Measurements from ENCODE around the gene RHBDD3. TPM values are rescaled to one million over a fixed set of nuclear protein-coding genes. Genes with fewer than 3 reads are reported as not detected.

Gene RHBDD3
- total and polyA plus RNA-seq, 2 donors (not counting 1 experiment from before 2014, with no cell fraction given): 11.9 to 12.5 TPM

DNA sequence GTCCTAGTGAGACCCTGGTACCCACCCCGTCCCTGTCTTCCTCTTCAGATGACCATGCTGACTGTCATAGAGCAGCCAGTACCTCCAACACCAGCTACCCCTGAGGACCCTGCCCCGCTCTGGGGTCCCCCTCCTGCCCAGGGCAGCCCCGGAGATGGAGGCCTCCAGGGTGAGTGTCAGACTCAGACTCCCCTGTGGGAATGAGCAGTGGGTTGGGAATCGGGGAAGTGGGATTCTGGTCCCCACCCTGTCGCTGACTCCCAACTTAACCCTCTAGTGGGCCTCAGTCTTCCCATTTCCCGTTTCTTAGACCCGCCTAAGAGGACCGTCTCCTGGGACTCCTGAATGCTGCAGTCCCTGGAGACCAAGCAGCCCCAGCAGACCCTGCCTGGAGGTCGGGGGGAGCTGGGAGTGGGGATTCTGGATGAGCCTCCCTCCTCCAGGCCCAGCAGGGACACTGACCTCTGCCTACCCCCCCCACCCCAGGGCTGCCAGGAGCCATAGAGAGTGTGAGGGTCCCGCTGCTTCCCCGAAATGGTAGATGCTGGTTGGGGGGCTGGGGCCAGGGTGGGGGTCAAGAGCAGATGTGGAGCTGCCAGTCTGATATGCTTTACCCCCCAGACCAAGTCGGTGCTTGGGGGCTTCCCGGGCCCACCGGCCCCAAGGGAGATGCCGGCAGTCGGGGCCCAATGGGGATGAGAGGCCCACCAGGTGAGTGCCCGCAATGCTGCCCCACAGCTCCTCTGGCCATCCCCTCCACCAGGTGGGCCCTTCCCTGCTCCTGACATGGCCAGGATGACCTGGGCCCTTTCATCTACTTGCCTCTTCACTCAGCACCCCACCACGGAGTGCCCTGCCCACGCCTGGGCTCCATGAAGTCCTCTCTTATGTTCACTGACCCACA, 36.6 kb downstream of the RHBDD3 start:
- Histone ChIP-seq H3K4me3 (ENCODE audit: control extremely low read depth in 1 of 5, extremely low read depth in 1 of 5, insufficient read depth in 1 of 5, low read depth in 2 of 5, low read length in 4 of 5) (no peak overlapping the region), H3K27ac (ENCODE audit: low read length in 2 of 2) (no peak overlapping the region), H2AFZ (ENCODE audit: insufficient read depth, low read depth, low read length, poor library complexity, severe bottlenecking) (no peak overlapping the region), H3K9me3 (ENCODE audit: control extremely low read depth in 1 of 3, control insufficient read depth in 2 of 3, insufficient read depth in 1 of 3, low read length in 2 of 3) (peaks cover 0 to 12% (median 0%) of the 10 kb centered on the region in 3 donors), H4K20me1 (ENCODE audit: control insufficient read depth, insufficient read depth, low read length, poor library complexity, severe bottlenecking) (no peaks in the 10 kb centered on the region), H3K79me2 (ENCODE audit: control insufficient read depth, insufficient read depth, low read length) (no peaks in the 10 kb centered on the region), H3K27me3 (replicated peaks in 1 of 4; ENCODE audit: control extremely low read depth in 1 of 4, control insufficient read depth in 3 of 4, insufficient read depth in 4 of 4, low read length in 3 of 4) (peaks cover 0 to 11% (median 0%) of the 10 kb centered on the region in 4 experiments), H3K9ac (ENCODE audit: low read length) (no peak overlapping the region), H3K4me1 (ENCODE audit: control insufficient read depth in 2 of 2, insufficient read depth in 2 of 2, low read length in 2 of 2) (no peaks in the 10 kb centered on the region), H3K36me3 (replicated peaks in 1 of 2; ENCODE audit: control extremely low read depth in 1 of 2, control insufficient read depth in 1 of 2, extremely low read depth in 1 of 2, insufficient read depth in 2 of 2, low read length in 1 of 2) (no peaks in the 10 kb centered on the region), H3K4me2 (replicated peaks; ENCODE audit: low read depth, low read length, poor library complexity, severe bottlenecking) (no peak overlapping the region)
- Mint-ChIP-seq H3K27ac (no peak overlapping the region), H3K9me3 (ENCODE audit: insufficient read depth) (no peaks in the 10 kb centered on the region), H3K27me3 (peaks cover 15% of the 10 kb centered on the region), H3K4me3 (no peak overlapping the region), H3K4me1 (no peaks in the 10 kb centered on the region)
- TF ChIP-seq EZH2 (IDR thresholded peaks at IDR 0.05; ENCODE audit: borderline replicate concordance, insufficient read depth, low read depth, low read length, poor library complexity, severe bottlenecking): no peak
- TF ChIP-seq, protein P1, sequence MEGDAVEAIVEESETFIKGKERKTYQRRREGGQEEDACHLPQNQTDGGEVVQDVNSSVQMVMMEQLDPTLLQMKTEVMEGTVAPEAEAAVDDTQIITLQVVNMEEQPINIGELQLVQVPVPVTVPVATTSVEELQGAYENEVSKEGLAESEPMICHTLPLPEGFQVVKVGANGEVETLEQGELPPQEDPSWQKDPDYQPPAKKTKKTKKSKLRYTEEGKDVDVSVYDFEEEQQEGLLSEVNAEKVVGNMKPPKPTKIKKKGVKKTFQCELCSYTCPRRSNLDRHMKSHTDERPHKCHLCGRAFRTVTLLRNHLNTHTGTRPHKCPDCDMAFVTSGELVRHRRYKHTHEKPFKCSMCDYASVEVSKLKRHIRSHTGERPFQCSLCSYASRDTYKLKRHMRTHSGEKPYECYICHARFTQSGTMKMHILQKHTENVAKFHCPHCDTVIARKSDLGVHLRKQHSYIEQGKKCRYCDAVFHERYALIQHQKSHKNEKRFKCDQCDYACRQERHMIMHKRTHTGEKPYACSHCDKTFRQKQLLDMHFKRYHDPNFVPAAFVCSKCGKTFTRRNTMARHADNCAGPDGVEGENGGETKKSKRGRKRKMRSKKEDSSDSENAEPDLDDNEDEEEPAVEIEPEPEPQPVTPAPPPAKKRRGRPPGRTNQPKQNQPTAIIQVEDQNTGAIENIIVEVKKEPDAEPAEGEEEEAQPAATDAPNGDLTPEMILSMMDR (IDR thresholded peaks at IDR 0.05): no peak
- ChIA-PET POLR2A (no interaction called here), CTCF (interaction anchor here (0.6 kb wide), 1 partner anchor 71 kb away, joined by 4 read pairs; no protein-coding TSS in a partner anchor)
- ATAC-seq (ENCODE audit: low read depth): no peak
- intact Hi-C loops (cut with micrococcal nuclease): no loop called here
- WGBS (ENCODE audit: insufficient coverage): 87% methylated on average over 10 of the region's 19 CpGs
- DNase-seq: no peak

Data from B cell (primary cell).